Stimulated activated naive CD8-positive, alpha-beta T cell treated with anti-CD3 and anti-CD28 coated beads, Interleukin-15, amount 100 ng/mL, for 72 hours (primary cell): ENCODE measurements around the gene CDK11B.
A peak's percentile ranks its signal among the peaks of the same experiment; 100 is the strongest.
"Not testable (repeated sequence)": the region's sequence is repeated elsewhere in the genome, so short reads cannot be mapped to it uniquely, and the experiment has no call there.

Source experiments
- ATAC-seq: fragments of 150-1000 bp; cut with Tn5 transposase; 2 replicates; pipeline ENCODE4 v1.10.0; 2021; ENCODE audit warnings: mild to moderate bottlenecking, moderate library complexity
- DNase-seq, 2 donors: peaks; one replicate each; pipeline ENCODE4 v3.0.0; 2021 to 2022
- H3K27ac Mint-ChIP-seq, 2 donors: one replicate each; pipeline ENCODE4 v1.8.0; 2022; ENCODE audit warnings: mild to moderate bottlenecking in 2 of 2, mixed read lengths in 2 of 2, moderate library complexity in 2 of 2
- H3K27me3 Mint-ChIP-seq: one replicate; pipeline ENCODE4 v1.8.0; 2022; ENCODE audit warnings: mixed read lengths
- H3K4me1 Mint-ChIP-seq: one replicate; pipeline ENCODE4 v1.8.0; 2022; ENCODE audit warnings: mild to moderate bottlenecking, mixed read lengths
- H3K4me3 Mint-ChIP-seq, 2 donors: one replicate each; pipeline ENCODE4 v1.8.0; 2022; ENCODE audit warnings: mild to moderate bottlenecking in 2 of 2, mixed read lengths in 2 of 2, moderate library complexity in 1 of 2
- H3K9me3 Mint-ChIP-seq, 2 donors: one replicate each; pipeline ENCODE4 v1.8.0; 2022; ENCODE audit warnings: mixed read lengths in 2 of 2

CDK11B gene

GRCh38 chr1:1603671-1604373 is 55.0 kb downstream of the CDK11B start:
- DNase-seq, result no peak
- Mint-ChIP-seq H3K4me3 (no peak overlapping the region), H3K9me3 (no peaks in the 10 kb centered on the region), H3K27ac (no peak overlapping the region), H3K27me3 (peaks cover 12% of the 10 kb centered on the region), H3K4me1 (peaks cover 34% of the 10 kb centered on the region)
- ATAC-seq, result no peak

GRCh38 chr1:1602968-1603506 is 55.8 kb downstream of the CDK11B start:
- Mint-ChIP-seq H3K9me3 (no peaks in the 10 kb centered on the region), H3K27me3 (peaks cover 16% of the 10 kb centered on the region), H3K4me3 (peak overlapping the region in 1 of 2 donors; percentile 13), H3K4me1 (peaks cover 36% of the 10 kb centered on the region), H3K27ac (no peak overlapping the region)
- no peak for DNase-seq
- no peak for ATAC-seq

DNA sequence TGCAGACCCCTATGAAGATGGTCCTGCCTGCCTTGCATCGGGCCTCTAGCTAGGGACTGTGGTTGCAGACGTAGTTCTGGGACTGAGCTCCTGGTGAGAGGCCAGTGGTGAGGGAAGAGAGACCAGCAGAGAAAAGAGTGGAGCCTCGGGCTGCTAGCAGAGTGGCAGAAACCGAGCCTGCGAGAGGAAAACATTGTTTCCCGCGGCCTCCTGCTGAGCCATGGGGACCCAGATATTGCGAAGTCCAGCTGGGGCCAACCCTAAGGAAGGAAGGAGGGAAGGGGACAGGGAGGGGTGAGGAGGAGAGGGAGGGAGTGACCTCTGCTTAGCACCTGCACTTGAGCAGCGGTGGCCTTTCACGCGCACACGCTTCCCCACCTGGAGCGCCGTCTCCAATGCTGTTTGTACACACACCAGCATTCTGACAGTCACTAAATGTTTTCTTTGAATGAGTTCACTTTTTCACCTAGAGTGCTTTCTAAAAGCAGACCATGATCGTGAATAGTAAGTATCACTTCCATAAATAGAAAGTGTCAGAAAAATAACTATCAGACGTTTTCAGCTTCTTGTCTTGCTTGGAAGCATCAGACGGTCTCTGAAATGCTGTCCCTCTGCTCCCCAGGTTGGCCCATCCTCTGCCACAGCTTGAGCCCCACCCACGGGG is 56.4 kb downstream of the CDK11B start:
- DNase-seq (no peak), ATAC-seq (no peak)
- Mint-ChIP-seq H3K4me3 (peak overlapping the region in 1 of 2 donors; percentile 13), H3K27ac (no peak overlapping the region), H3K4me1 (peaks cover 36% of the 10 kb centered on the region), H3K27me3 (peaks cover 16% of the 10 kb centered on the region), H3K9me3 (no peaks in the 10 kb centered on the region)

GRCh38 chr1:1601564-1602303 is 57.1 kb downstream of the CDK11B start:
- H3K27me3 Mint-ChIP-seq, result peaks cover 16% of the 10 kb centered on the region
- peaks cover 29% of the 10 kb centered on the region for H3K4me1 Mint-ChIP-seq
- no peaks in the 10 kb centered on the region for H3K9me3 Mint-ChIP-seq
- DNase-seq, result no peak
- no peak overlapping the region for H3K27ac Mint-ChIP-seq
- H3K4me3 Mint-ChIP-seq, result peak overlapping the region in 1 of 2 donors; percentile 73
- ATAC-seq, result no peak

GRCh38 chr1:1600861-1601563 is 57.8 kb downstream of the CDK11B start:
- Mint-ChIP-seq H3K4me1 (peaks cover 26% of the 10 kb centered on the region), H3K4me3 (peak overlapping the region; percentile 62 to 73), H3K27ac (no peak overlapping the region), H3K27me3 (peaks cover 16% of the 10 kb centered on the region), H3K9me3 (no peaks in the 10 kb centered on the region)
- ATAC-seq (no peak), DNase-seq (no peak)

- ATAC-seq (peak; percentile 35), DNase-seq (no peak)
- peaks cover 16% of the 10 kb centered on the region for H3K27me3 Mint-ChIP-seq
- peaks cover 26% of the 10 kb centered on the region for H3K4me1 Mint-ChIP-seq
- H3K27ac Mint-ChIP-seq, result peak within 1 kb of the TSS in 1 of 2 donors; percentile 73
- H3K9me3 Mint-ChIP-seq, result no peaks in the 10 kb centered on the region
- peak within 1 kb of the TSS; percentile 78 to 88 for H3K4me3 Mint-ChIP-seq
Observed at GRCh38 chr1:1599935-1600860, 58.6 kb downstream of the CDK11B start, which contains the start of gene FNDC10. TSS of gene FNDC10 (minus strand) at chr1:1600135. CDS start at chr1:1600015, 120 bp downstream.

DNA sequence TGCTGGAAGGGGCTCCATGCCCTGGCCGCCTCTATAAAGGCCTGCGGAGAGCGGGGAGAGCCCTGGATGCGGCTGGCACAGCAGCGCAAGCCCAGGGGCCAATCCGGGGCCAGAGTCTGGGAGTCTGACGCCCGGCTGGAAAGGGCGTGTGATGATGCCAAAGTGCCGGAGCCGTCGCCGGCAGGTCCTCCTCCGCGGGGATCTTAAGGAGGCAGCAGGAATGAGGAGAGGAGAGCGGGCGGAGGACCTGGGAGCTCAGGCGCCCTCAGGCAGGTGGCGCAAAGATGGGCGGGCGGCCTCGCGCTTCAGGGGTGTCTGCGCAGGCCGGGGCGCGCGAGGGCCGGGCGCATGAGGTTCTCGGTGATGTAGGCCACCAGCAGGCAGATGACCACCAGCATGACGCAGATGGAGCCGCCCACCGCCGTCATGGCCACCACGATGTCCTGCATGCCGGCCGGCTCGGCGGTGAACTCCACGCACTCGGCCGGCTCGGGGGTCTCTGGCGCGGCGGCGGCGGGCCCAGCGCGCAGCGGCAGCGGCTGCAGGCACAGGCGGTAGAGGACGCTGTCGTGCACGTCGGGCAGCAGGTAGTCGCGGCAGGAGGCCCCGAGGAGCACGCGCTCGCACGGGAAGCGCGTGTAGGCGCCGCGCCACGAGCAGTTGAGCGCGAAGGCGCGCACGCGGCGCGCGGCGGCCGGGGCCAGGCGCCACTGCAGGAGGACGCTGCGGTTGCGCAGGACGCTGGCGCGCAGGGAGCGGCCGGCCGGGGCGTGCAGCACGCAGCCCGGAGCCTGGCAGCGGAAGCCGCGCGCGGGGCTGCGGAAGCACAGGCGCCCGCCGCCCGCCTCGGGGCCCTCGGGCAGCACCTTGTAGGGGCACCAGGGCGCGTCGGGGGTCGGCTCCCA is 59.5 kb downstream of the CDK11B start:
- DNase-seq (peak; percentile 43 to 46), ATAC-seq (peak; percentile 62)
- Mint-ChIP-seq H3K27me3 (peaks cover 16% of the 10 kb centered on the region), H3K27ac (peak overlapping the region in 1 of 2 donors; percentile 73), H3K4me1 (peaks cover 26% of the 10 kb centered on the region), H3K9me3 (no peaks in the 10 kb centered on the region), H3K4me3 (peak overlapping the region; percentile 78 to 88)

- ATAC-seq, result no peak
- peaks cover 26% of the 10 kb centered on the region for H3K4me1 Mint-ChIP-seq
Observed at GRCh38 chr1:1598720-1599029, 60.1 kb downstream of the CDK11B start.

GRCh38 chr1:1598051-1598719 is 60.6 kb downstream of the CDK11B start:
- Mint-ChIP-seq H3K4me3 (peak overlapping the region in 1 of 2 donors; percentile 78), H3K27ac (no peak overlapping the region), H3K27me3 (peaks cover 16% of the 10 kb centered on the region), H3K4me1 (peaks cover 26% of the 10 kb centered on the region), H3K9me3 (no peaks in the 10 kb centered on the region)
- DNase-seq (no peak), ATAC-seq (no peak)

More at GRCh38 chr1:1598720-1599029, 60.1 kb downstream of the CDK11B start:
- DNase-seq, result no peak
- Mint-ChIP-seq H3K27ac (no peak overlapping the region), H3K4me3 (peak overlapping the region; percentile 78 to 88), H3K9me3 (no peaks in the 10 kb centered on the region), H3K27me3 (peaks cover 16% of the 10 kb centered on the region)

- Mint-ChIP-seq H3K4me1 (peaks cover 20% of the 10 kb centered on the region), H3K27ac (no peak overlapping the region), H3K27me3 (peaks cover 16% of the 10 kb centered on the region), H3K4me3 (no peak overlapping the region), H3K9me3 (no peaks in the 10 kb centered on the region)
- ATAC-seq, result peak; percentile 41
- no peak for DNase-seq
Observed at GRCh38 chr1:1597275-1597930, 61.4 kb downstream of the CDK11B start.

GRCh38 chr1:1596493-1597274 is 62.1 kb downstream of the CDK11B start:
- Mint-ChIP-seq H3K4me1 (peaks cover 16% of the 10 kb centered on the region), H3K9me3 (no peaks in the 10 kb centered on the region), H3K4me3 (no peak overlapping the region), H3K27me3 (peaks cover 16% of the 10 kb centered on the region), H3K27ac (no peak overlapping the region)
- ATAC-seq (no peak), DNase-seq (no peak)

DNA sequence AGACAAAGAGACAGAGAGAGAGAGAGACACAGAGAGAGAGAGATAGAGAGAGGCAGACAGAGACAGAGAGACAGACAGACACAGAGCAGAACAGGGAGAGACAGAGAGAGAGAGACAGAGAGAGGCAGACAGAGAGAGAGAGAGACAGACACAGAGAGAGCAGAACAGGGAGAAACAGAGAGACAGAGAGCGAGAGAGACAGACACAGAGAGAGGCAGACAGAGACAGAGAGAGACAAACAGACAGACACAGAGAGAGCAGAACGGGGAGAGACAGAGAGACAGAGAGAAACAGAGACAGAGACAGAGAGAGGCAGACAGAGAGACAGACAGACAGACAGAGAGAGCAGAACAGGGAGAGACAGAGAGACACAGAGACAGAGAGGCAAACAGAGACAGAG is 63.5 kb downstream of the CDK11B start:
- H3K27me3 Mint-ChIP-seq, H3K27ac Mint-ChIP-seq, DNase-seq, H3K4me3 Mint-ChIP-seq, H3K9me3 Mint-ChIP-seq, ATAC-seq: not testable (repeated sequence)
- H3K4me1 Mint-ChIP-seq, result peaks cover 11% of the 10 kb centered on the region
